AG04450 (cell line): ENCODE results near the gene MOCS3. TPM values are rescaled to one million over a fixed set of nuclear protein-coding genes. Genes with fewer than 3 reads are reported as not detected.

ENCODE experiments used
- CTCF ChIA-PET: fragments of 300-600, 350-600 bp; formaldehyde crosslinking; extraction: SDS; loops from one replicate; lab custom pipeline; 2022; ENCODE audit warnings: antibody characterized with exemption, inconsistent platforms; lab: Charles Lee
- POLR2A ChIA-PET: fragments of 350-600 bp; formaldehyde crosslinking; extraction: SDS; loops from one replicate; lab custom pipeline; 2021; ENCODE audit warnings: antibody characterized with exemption, inconsistent platforms; lab: Yijun Ruan, JAX
- DNase-seq: peaks from one replicate; pipeline ENCODE4 v3.0.0-alpha.2; 2011; ENCODE audit warnings: low read depth, low spot score
- H3K27ac ChIP-seq: one replicate; pipeline ENCODE4 v1.5.1; 2012; ENCODE audit warnings: low read depth, low read length, control low read depth
- H3K27me3 ChIP-seq: one replicate; pipeline ENCODE4 v1.6.0; 2012; ENCODE audit warnings: low read length; ENCODE audit not compliant: control insufficient read depth, insufficient read depth
- H3K4me3 ChIP-seq: 2 replicates; pipeline ENCODE4 v1.5.1; 2011; ENCODE audit warnings: mild to moderate bottlenecking, low read depth, low read length, control low read depth
- H3K9me3 ChIP-seq: 2 replicates; pipeline ENCODE4 v1.5.1; 2012; ENCODE audit warnings: low read length; ENCODE audit not compliant: control insufficient read depth, insufficient read depth
- CTCF ChIP-seq: IDR thresholded peaks from 2 replicates; pipeline ENCODE4 v1.5.1; 2011; ENCODE audit warnings: low read depth, low read length, control low read depth, inconsistent platforms
- polyA plus RNA-seq: library from polyadenylated mRNA; depleted of rRNA; stranded (reverse); fragments of >200 nt; gene quantifications from 2 replicates; pipeline ENCODE4 v1.2.3, GENCODE V29; 2011

MOCS3 gene
- polyA plus RNA-seq, 1 experiment, result 3.8 TPM

GRCh38 chr20:50996901-50997865 is 38.6 kb downstream of the MOCS3 start:
- Histone ChIP-seq H3K27ac (no peak overlapping the region), H3K9me3 (no peaks in the 10 kb centered on the region), H3K27me3 (no peaks in the 10 kb centered on the region), H3K4me3 (no peak overlapping the region)
- DNase-seq, result no peak
- TF ChIP-seq CTCF, result no peak
- POLR2A ChIA-PET, result no interaction called here
- CTCF ChIA-PET, result interaction anchor here (0.5 to 4.3 kb wide), 4 partner anchors 9 to 704 kb away, joined by 3 to 24 read pairs (median 13); no protein-coding TSS in a partner anchor

GRCh38 chr20:50999355-50999754 is 40.7 kb downstream of the MOCS3 start:
- CTCF ChIA-PET, result interaction anchor here (0.8 to 4.3 kb wide), 2 partner anchors 12 to 16 kb away, joined by 4 to 24 read pairs; no protein-coding TSS in a partner anchor
- no peak for TF ChIP-seq CTCF
- H3K27ac ChIP-seq, result no peak overlapping the region

GRCh38 chr20:51001430-51002265 is 43.0 kb downstream of the MOCS3 start:
- Histone ChIP-seq H3K27ac (no peak overlapping the region), H3K27me3 (no peaks in the 10 kb centered on the region), H3K9me3 (no peaks in the 10 kb centered on the region), H3K4me3 (no peak overlapping the region)
- ChIA-PET CTCF (interaction anchor here (1.0 to 1.1 kb wide), 2 partner anchors 14 kb away, joined by 3 read pairs; no protein-coding TSS in a partner anchor), POLR2A (no interaction called here)
- DNase-seq, result no peak
- no peak for TF ChIP-seq CTCF

More at GRCh38 chr20:50999355-50999754, 40.7 kb downstream of the MOCS3 start:
- POLR2A ChIA-PET, result no interaction called here
- H3K9me3 ChIP-seq, result no peaks in the 10 kb centered on the region
- no peak for DNase-seq
- no peak overlapping the region for H3K4me3 ChIP-seq
- H3K27me3 ChIP-seq, result no peaks in the 10 kb centered on the region

- no peak for DNase-seq
- POLR2A ChIA-PET, result no interaction called here
- Histone ChIP-seq H3K4me3 (no peak overlapping the region), H3K27me3 (no peaks in the 10 kb centered on the region), H3K27ac (no peak overlapping the region), H3K9me3 (no peaks in the 10 kb centered on the region)
- CTCF ChIA-PET, result interaction anchor here (1.1 kb wide), 1 partner anchor 15 kb away, joined by 3 read pairs; no protein-coding TSS in a partner anchor
- no peak for TF ChIP-seq CTCF
These were observed 44.0 kb downstream of the MOCS3 start for GRCh38 chr20:51002633-51003032.
